WTC11 (cell line): ENCODE data around the gene LEKR1. TPM values are rescaled to one million over a fixed set of nuclear protein-coding genes. Genes with fewer than 3 reads are reported as not detected.

Experiments
- ATAC-seq: fragments of 200-7000 bp; cut with Tn5 transposase; 2 replicates; pipeline ENCODE4 v1.10.0; 2021; ENCODE audit warnings: mild to moderate bottlenecking, moderate library complexity
- CTCF ChIA-PET: fragments of 300-600 bp; sonication (Branson Sonifier 250); formaldehyde crosslinking; loops from one replicate; lab custom pipeline; 2021; ENCODE audit warnings: antibody characterized with exemption; lab: Charles Lee
- POLR2A ChIA-PET: fragments of 350-600 bp; sonication (Branson Sonifier 250); formaldehyde crosslinking; loops from one replicate; lab custom pipeline; 2021; ENCODE audit warnings: antibody characterized with exemption; lab: Charles Lee
- DNase-seq: peaks from one replicate; pipeline ENCODE4 v3.0.0; 2021; ENCODE audit warnings: low spot score
- H3K27ac Mint-ChIP-seq: 2 replicates; pipeline ENCODE4 v1.8.0; 2021; ENCODE audit warnings: mixed read lengths
- H3K27me3 Mint-ChIP-seq: 2 replicates; pipeline ENCODE4 v1.8.0; 2021; ENCODE audit warnings: low read depth, mild to moderate bottlenecking, moderate library complexity, mixed read lengths
- H3K36me3 Mint-ChIP-seq: 2 replicates; pipeline ENCODE4 v1.8.0; 2021; ENCODE audit warnings: mixed read lengths
- H3K4me1 Mint-ChIP-seq: 2 replicates; pipeline ENCODE4 v1.8.0; 2022; ENCODE audit warnings: mixed read lengths
- H3K4me3 Mint-ChIP-seq: 2 replicates; pipeline ENCODE4 v1.8.0; 2021; ENCODE audit warnings: mild to moderate bottlenecking, moderate library complexity, mixed read lengths
- H3K9me3 Mint-ChIP-seq: 2 replicates; pipeline ENCODE4 v1.8.0; 2021; ENCODE audit warnings: mixed read lengths
- AR ChIP-seq: fragments of 250-450 bp; sonication (Bioruptor Pico); IDR thresholded peaks from 2 replicates; pipeline ENCODE4 v1.9.0; 2021; ENCODE audit warnings: mild to moderate bottlenecking
- ATF2 ChIP-seq: sonication (generic); formaldehyde crosslinking; IDR thresholded peaks from 2 replicates; pipeline ENCODE4 v1.8.1; 2022; ENCODE audit warnings: low read depth, missing genetic modification reagents, borderline replicate concordance
- E2F5 ChIP-seq: sonication (generic); formaldehyde crosslinking; IDR thresholded peaks from 2 replicates; pipeline ENCODE4 v1.8.1; 2022; ENCODE audit warnings: mild to moderate bottlenecking, moderate library complexity, missing genetic modification reagents
- FOXJ3 ChIP-seq: sonication (generic); formaldehyde crosslinking; IDR thresholded peaks from 2 replicates; pipeline ENCODE4 v1.9.0; 2021; ENCODE audit warnings: missing genetic modification reagents, mild to moderate bottlenecking, borderline replicate concordance
- GRHL2 ChIP-seq: fragments of 250-450 bp; sonication (Bioruptor Pico); IDR thresholded peaks from 2 replicates; pipeline ENCODE4 v1.8.0; 2022; ENCODE audit warnings: mild to moderate bottlenecking, moderate library complexity; ENCODE audit not compliant: insufficient replicate concordance, severe bottlenecking
- HMGA2 ChIP-seq: fragments of 250-450 bp; sonication (Bioruptor Pico); IDR thresholded peaks from 2 replicates; pipeline ENCODE4 v1.4.0; 2021; ENCODE audit warnings: mild to moderate bottlenecking, moderate library complexity
- IRF1 ChIP-seq: sonication (generic); formaldehyde crosslinking; IDR thresholded peaks from 2 replicates; pipeline ENCODE4 v1.8.0; 2023; ENCODE audit warnings: missing genetic modification reagents
- JUN ChIP-seq: sonication (generic); formaldehyde crosslinking; IDR thresholded peaks from 2 replicates; pipeline ENCODE4 v1.8.0; 2023; ENCODE audit warnings: mild to moderate bottlenecking, missing genetic modification reagents
- NR3C1 ChIP-seq: sonication (generic); formaldehyde crosslinking; conservative IDR thresholded peaks from 2 replicates; pipeline ENCODE4 v1.8.1; 2023; ENCODE audit warnings: low read depth, mild to moderate bottlenecking, missing genetic modification reagents
- PRDM15 ChIP-seq: sonication (generic); formaldehyde crosslinking; IDR thresholded peaks from 2 replicates; pipeline ENCODE4 v1.8.0; 2022; ENCODE audit warnings: missing genetic modification reagents
- SP1 ChIP-seq: sonication (generic); formaldehyde crosslinking; conservative IDR thresholded peaks from 2 replicates; pipeline ENCODE4 v1.8.1; 2022; ENCODE audit warnings: missing genetic modification reagents
- TEAD4 ChIP-seq: sonication (generic); formaldehyde crosslinking; IDR thresholded peaks from 2 replicates; pipeline ENCODE4 v1.8.0; 2022; ENCODE audit warnings: mild to moderate bottlenecking, missing genetic modification reagents
- ZNF138 ChIP-seq: sonication (generic); formaldehyde crosslinking; conservative IDR thresholded peaks from 2 replicates; pipeline ENCODE4 v1.8.1; 2022; ENCODE audit warnings: mild to moderate bottlenecking, moderate library complexity, missing genetic modification reagents
- ZNF671 ChIP-seq: fragments of 250-450 bp; sonication (Bioruptor Pico); IDR thresholded peaks from 2 replicates; pipeline ENCODE4 v1.8.0; 2021; ENCODE audit warnings: mild to moderate bottlenecking
- total RNA-seq: library from RNA; stranded (reverse); gene quantifications from 3 replicates; pipeline ENCODE4 v1.2.3, GENCODE V29; 2021
- TF ChIP-seq, protein P1 (sequence below): fragments of 250-450 bp; sonication (Bioruptor Pico); IDR thresholded peaks from 2 replicates; pipeline ENCODE4 v2.1.2; 2022; ENCODE audit warnings: mild to moderate bottlenecking, moderate library complexity

Gene LEKR1
- total RNA-seq, 1 experiment from 2014 or later: 0.09 TPM

GRCh38 chr3:156918746-156919145, 92.6 kb downstream of the LEKR1 start (continued):
- TF ChIP-seq PRDM15 (CRISPR knock-in tag): no peak

GRCh38 chr3:156919818-156920217, 93.7 kb downstream of the LEKR1 start:
- DNase-seq: no peak
- H3K36me3 Mint-ChIP-seq: peaks cover 7% of the 10 kb centered on the region
- no peak overlapping the region for H3K4me3 Mint-ChIP-seq
- H3K4me1 Mint-ChIP-seq: peaks cover 10% of the 10 kb centered on the region
- TF ChIP-seq E2F5 (CRISPR knock-in tag) (no peak), AR (CRISPR knock-in tag) (no peak)
- TF ChIP-seq, protein P1, sequence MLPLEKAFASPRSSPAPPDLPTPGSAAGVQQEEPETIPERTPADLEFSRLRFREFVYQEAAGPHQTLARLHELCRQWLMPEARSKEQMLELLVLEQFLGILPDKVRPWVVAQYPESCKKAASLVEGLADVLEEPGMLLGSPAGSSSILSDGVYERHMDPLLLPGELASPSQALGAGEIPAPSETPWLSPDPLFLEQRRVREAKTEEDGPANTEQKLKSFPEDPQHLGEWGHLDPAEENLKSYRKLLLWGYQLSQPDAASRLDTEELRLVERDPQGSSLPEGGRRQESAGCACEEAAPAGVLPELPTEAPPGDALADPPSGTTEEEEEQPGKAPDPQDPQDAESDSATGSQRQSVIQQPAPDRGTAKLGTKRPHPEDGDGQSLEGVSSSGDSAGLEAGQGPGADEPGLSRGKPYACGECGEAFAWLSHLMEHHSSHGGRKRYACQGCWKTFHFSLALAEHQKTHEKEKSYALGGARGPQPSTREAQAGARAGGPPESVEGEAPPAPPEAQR (CRISPR knock-in tag): no peak
- CTCF ChIA-PET: no interaction called here
- no peak overlapping the region for H3K27ac Mint-ChIP-seq
- no peak for ATAC-seq
- H3K9me3 Mint-ChIP-seq: peaks cover 23% of the 10 kb centered on the region
- POLR2A ChIA-PET: no interaction called here
- H3K27me3 Mint-ChIP-seq: no peaks in the 10 kb centered on the region

DNA sequence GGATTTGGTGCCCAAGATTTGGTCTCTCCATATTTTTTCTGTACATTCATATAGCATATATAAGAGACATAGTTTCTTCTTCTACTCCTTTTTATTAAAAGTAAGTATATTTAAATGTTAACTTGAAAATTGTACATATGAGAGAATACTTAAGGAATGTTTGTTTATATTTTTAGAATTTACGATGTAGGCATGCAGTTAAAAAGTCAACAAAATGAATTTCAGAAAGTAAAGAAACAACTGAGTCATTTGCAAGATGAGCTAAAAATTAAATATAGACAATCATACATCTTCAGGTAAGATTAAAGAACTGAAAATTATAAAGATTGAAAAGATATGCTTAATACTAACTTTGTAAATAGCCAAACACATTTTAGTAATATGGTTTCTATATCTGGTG, 94.2 kb downstream of the LEKR1 start:
- Mint-ChIP-seq H3K4me3 (no peak overlapping the region), H3K4me1 (peaks cover 10% of the 10 kb centered on the region), H3K27ac (no peak overlapping the region), H3K9me3 (peaks cover 17% of the 10 kb centered on the region), H3K36me3 (peaks cover 4% of the 10 kb centered on the region), H3K27me3 (no peaks in the 10 kb centered on the region)
- ATAC-seq: no peak
- CTCF ChIA-PET: no interaction called here
- DNase-seq: no peak
- POLR2A ChIA-PET: no interaction called here
- TF ChIP-seq GRHL2 (CRISPR knock-in tag) (no peak), NR3C1 (CRISPR knock-in tag) (no peak)

GRCh38 chr3:156923349-156923748, 97.2 kb downstream of the LEKR1 start:
- peaks cover 7% of the 10 kb centered on the region for H3K36me3 Mint-ChIP-seq
- peaks cover 21% of the 10 kb centered on the region for H3K9me3 Mint-ChIP-seq
- POLR2A ChIA-PET: no interaction called here
- no peaks in the 10 kb centered on the region for H3K27me3 Mint-ChIP-seq
- CTCF ChIA-PET: no interaction called here
- no peak overlapping the region for H3K27ac Mint-ChIP-seq
- no peak overlapping the region for H3K4me3 Mint-ChIP-seq
- H3K4me1 Mint-ChIP-seq: peaks cover 10% of the 10 kb centered on the region
- DNase-seq (no peak), ATAC-seq (no peak)
- TF ChIP-seq TEAD4 (CRISPR knock-in tag): no peak
- no peak for TF ChIP-seq FOXJ3 (CRISPR knock-in tag)
- no peak for TF ChIP-seq ATF2 (CRISPR knock-in tag)
- TF ChIP-seq ZNF138 (CRISPR knock-in tag): no peak
- TF ChIP-seq SP1: no peak
- TF ChIP-seq HMGA2: no peak
- no peak for TF ChIP-seq IRF1 (CRISPR knock-in tag)
- TF ChIP-seq ZNF671 (CRISPR knock-in tag): no peak
- TF ChIP-seq JUN: no peak
- no peak for TF ChIP-seq PRDM15 (CRISPR knock-in tag)
